SK-N-SH treated with all-trans-retinoic acid at 6 μM for 48 hours (cell line): ENCODE measurements around the gene BTG4.

Source experiments
- ATAC-seq: fragments of 200-7000 bp; cut with Tn5 transposase; 3 replicates; pipeline ENCODE4 v1.9.1; 2020; ENCODE audit warnings: mild to moderate bottlenecking, moderate library complexity
- ARNTL ChIP-seq: fragments of 450-650 bp; formaldehyde crosslinking; IDR thresholded peaks from 2 replicates; pipeline ENCODE4 v1.5.0; 2020; ENCODE audit warnings: low read depth, mild to moderate bottlenecking, moderate library complexity, borderline replicate concordance
- BACH2 ChIP-seq: fragments of 250-450 bp; sonication (Bioruptor Pico); IDR thresholded peaks from 2 replicates; pipeline ENCODE4 v1.9.0; 2021; ENCODE audit warnings: mild to moderate bottlenecking, borderline replicate concordance
- CSDC2 ChIP-seq: fragments of 250-450 bp; sonication (Bioruptor Pico); IDR thresholded peaks from 2 replicates; pipeline ENCODE4 v1.5.0; 2020; ENCODE audit warnings: mild to moderate bottlenecking, moderate library complexity
- CSRNP3 ChIP-seq: fragments of 250-450 bp; sonication (Bioruptor Pico); IDR thresholded peaks from 2 replicates; pipeline ENCODE4 v1.5.1; 2021; ENCODE audit warnings: mild to moderate bottlenecking, moderate library complexity
- GLIS3 ChIP-seq: fragments of 250-450 bp; sonication (Bioruptor Pico); IDR thresholded peaks from 2 replicates; pipeline ENCODE4 v1.5.0; 2020; ENCODE audit warnings: mild to moderate bottlenecking, moderate library complexity
- ISL1 ChIP-seq: fragments of 250-450 bp; sonication (Bioruptor Pico); IDR thresholded peaks from 2 replicates; pipeline ENCODE4 v2.1.2; 2022; ENCODE audit warnings: mild to moderate bottlenecking, moderate library complexity
- OSR1 ChIP-seq: fragments of 250-450 bp; sonication (Bioruptor Pico); IDR thresholded peaks from 2 replicates; pipeline ENCODE4 v1.8.0; 2022; ENCODE audit warnings: moderate library complexity, mild to moderate bottlenecking, inconsistent platforms
- PPARA ChIP-seq: fragments of 250-450 bp; sonication (Bioruptor Pico); IDR thresholded peaks from 2 replicates; pipeline ENCODE4 v1.5.0; 2020; ENCODE audit warnings: mild to moderate bottlenecking, borderline replicate concordance
- RARB ChIP-seq: fragments of 250-450 bp; sonication (Bioruptor Pico); IDR thresholded peaks from 2 replicates; pipeline ENCODE4 v1.8.0; 2021; ENCODE audit warnings: mild to moderate bottlenecking, moderate library complexity
- SNAI2 ChIP-seq: fragments of 250-450 bp; sonication (Bioruptor Pico); IDR thresholded peaks from 2 replicates; pipeline ENCODE4 v1.5.0; 2020; ENCODE audit warnings: mild to moderate bottlenecking, moderate library complexity
- TCF4 ChIP-seq: fragments of 250-450 bp; sonication (Bioruptor Pico); IDR thresholded peaks from 2 replicates; pipeline ENCODE4 v1.8.0; 2021; ENCODE audit warnings: mild to moderate bottlenecking, moderate library complexity, borderline replicate concordance
- TOX ChIP-seq: fragments of 250-450 bp; sonication (Bioruptor Pico); IDR thresholded peaks from 2 replicates; pipeline ENCODE4 v1.8.0; 2021; ENCODE audit warnings: mild to moderate bottlenecking, moderate library complexity, borderline replicate concordance
- ZC3H10 ChIP-seq: fragments of 250-450 bp; sonication (Bioruptor Pico); IDR thresholded peaks from 2 replicates; pipeline ENCODE4 v1.5.1; 2021; ENCODE audit warnings: mild to moderate bottlenecking, moderate library complexity
- ZFP3 ChIP-seq: fragments of 250-450 bp; sonication (Bioruptor Pico); IDR thresholded peaks from 2 replicates; pipeline ENCODE4 v1.5.0; 2020; ENCODE audit warnings: mild to moderate bottlenecking, moderate library complexity
- ZFP30 ChIP-seq: fragments of 450-650 bp; formaldehyde crosslinking; IDR thresholded peaks from 2 replicates; pipeline ENCODE4 v1.5.0; 2022; ENCODE audit warnings: mild to moderate bottlenecking, moderate library complexity
- ZNF565 ChIP-seq: fragments of 450-650 bp; formaldehyde crosslinking; conservative IDR thresholded peaks from 2 replicates; pipeline ENCODE4 v1.5.0; 2020; ENCODE audit warnings: low read depth, mild to moderate bottlenecking, moderate library complexity
- ZNF70 ChIP-seq: fragments of 450-650 bp; formaldehyde crosslinking; IDR thresholded peaks from 2 replicates; pipeline ENCODE4 v1.5.0; 2020; ENCODE audit warnings: mild to moderate bottlenecking, moderate library complexity
- ZNF8 ChIP-seq: fragments of 450-650 bp; formaldehyde crosslinking; IDR thresholded peaks from 2 replicates; pipeline ENCODE4 v1.5.0; 2020; ENCODE audit warnings: mild to moderate bottlenecking, moderate library complexity
- TF ChIP-seq, protein P1 (sequence below): fragments of 250-450 bp; sonication (Bioruptor Pico); IDR thresholded peaks from 2 replicates; pipeline ENCODE4 v1.5.0; 2020; ENCODE audit warnings: mild to moderate bottlenecking, moderate library complexity

BTG4 gene

GRCh38 chr11:111522426-111522825 lies 10.2 kb upstream of the BTG4 start:
- TF ChIP-seq ZNF565 (CRISPR knock-in tag) (no peak), ZNF8 (CRISPR knock-in tag) (no peak), ISL1 (CRISPR knock-in tag) (no peak), SNAI2 (CRISPR knock-in tag) (no peak), TCF4 (CRISPR knock-in tag) (no peak)
- ATAC-seq = no peak

DNA sequence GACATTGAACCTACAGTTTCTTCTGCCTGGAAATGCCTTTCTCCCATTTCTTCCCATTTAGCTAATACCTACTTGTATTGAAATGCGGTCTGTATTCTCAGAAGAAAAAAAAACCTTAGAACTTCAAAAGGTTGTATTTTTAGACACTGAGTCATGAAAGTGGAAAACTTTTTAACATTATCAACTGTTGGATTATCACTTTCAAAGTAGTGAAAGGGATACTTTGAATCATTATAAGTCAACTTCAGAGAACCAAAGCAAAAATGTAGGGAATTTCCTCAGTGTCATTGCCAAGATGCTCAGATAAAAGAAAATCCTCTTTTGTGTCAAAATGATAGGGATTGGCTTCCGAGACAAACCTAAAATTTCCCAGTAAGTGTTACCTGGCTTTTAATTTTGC lies 8.9 kb upstream of the BTG4 start:
- TF ChIP-seq ISL1 (CRISPR knock-in tag) = peak; percentile 59
- TF ChIP-seq ZFP30 = no peak
- TF ChIP-seq ZFP3 (CRISPR knock-in tag) = no peak
- no peak for TF ChIP-seq CSDC2 (CRISPR knock-in tag)
- TF ChIP-seq, all 23 proteins: peak for 1
- peak; percentile 55; the same call in 2 of the 3 replicates for ATAC-seq

DNA sequence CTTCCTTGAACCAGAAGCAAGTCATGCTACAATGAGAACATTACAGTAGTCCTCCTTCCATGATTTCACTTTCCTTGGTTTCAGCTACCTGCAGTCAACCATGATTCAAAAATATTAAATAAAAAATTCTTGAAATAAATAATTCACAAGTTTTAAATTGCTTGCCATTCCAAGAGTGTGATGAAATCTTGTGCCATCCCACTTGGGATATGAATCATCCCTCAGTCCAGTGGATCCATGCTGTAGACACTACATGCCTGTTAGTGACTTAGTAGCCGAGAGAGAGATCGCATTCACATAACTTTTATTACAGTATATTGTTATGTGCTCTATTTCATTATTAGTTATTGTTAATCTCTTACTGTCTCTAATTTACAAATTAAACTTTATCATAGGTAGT lies 8.4 kb upstream of the BTG4 start:
- TF ChIP-seq ZNF70 (no peak), ISL1 (CRISPR knock-in tag) (0 out of 2 replicates have a peak, but pooled peaks have one; percentile 5), ZC3H10 (CRISPR knock-in tag) (no peak)
- peak; percentile 75; the same call in 2 of the 3 replicates for ATAC-seq

DNA sequence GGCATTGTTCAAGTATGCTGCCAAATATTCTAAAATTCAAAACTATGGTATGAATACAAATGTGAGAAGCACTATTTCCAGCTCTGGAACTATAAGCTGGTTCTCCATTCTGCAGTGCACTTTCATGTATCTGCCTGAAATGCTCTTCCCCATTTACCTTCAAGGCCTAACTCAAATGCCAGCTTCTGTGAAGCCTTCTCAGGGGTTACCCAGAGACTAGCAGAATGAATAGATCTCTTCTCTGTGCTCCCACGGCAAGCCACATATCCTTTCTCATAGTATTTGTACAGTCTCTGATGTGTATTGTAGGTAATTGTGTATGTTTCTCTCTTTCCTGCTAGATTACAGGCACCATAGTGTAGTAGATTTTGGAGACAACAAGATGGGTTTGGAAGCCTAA lies 6.5 kb upstream of the BTG4 start:
- TF ChIP-seq CSRNP3 (no peak), GLIS3 (CRISPR knock-in tag) (no peak), ZFP30 (no peak), TOX (CRISPR knock-in tag) (no peak), ZC3H10 (CRISPR knock-in tag) (no peak), CSDC2 (CRISPR knock-in tag) (no peak), ZFP3 (CRISPR knock-in tag) (no peak)
- TF ChIP-seq, protein P1, sequence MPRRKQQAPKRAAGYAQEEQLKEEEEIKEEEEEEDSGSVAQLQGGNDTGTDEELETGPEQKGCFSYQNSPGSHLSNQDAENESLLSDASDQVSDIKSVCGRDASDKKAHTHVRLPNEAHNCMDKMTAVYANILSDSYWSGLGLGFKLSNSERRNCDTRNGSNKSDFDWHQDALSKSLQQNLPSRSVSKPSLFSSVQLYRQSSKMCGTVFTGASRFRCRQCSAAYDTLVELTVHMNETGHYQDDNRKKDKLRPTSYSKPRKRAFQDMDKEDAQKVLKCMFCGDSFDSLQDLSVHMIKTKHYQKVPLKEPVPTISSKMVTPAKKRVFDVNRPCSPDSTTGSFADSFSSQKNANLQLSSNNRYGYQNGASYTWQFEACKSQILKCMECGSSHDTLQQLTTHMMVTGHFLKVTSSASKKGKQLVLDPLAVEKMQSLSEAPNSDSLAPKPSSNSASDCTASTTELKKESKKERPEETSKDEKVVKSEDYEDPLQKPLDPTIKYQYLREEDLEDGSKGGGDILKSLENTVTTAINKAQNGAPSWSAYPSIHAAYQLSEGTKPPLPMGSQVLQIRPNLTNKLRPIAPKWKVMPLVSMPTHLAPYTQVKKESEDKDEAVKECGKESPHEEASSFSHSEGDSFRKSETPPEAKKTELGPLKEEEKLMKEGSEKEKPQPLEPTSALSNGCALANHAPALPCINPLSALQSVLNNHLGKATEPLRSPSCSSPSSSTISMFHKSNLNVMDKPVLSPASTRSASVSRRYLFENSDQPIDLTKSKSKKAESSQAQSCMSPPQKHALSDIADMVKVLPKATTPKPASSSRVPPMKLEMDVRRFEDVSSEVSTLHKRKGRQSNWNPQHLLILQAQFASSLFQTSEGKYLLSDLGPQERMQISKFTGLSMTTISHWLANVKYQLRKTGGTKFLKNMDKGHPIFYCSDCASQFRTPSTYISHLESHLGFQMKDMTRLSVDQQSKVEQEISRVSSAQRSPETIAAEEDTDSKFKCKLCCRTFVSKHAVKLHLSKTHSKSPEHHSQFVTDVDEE (CRISPR knock-in tag) = no peak
- ATAC-seq = no peak

DNA sequence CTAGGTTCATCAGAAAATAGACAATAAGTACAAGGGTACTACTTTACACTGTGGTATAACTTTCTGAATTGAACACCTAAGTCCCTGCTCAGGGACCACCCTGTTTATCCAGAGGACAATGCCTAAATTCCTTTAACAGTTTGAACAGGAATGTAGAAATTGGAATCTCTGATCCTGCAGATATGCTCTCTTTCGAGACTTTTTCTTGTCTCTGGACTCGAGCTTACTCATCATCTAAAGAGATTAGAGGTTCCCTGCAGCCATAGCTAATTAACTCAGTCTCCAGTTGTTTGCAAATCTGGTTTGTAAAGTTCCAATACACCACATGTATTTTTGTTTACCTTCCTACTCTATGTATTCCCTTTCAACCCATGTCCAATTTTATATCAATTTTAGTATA lies 3.4 kb upstream of the BTG4 start:
- TF ChIP-seq CSRNP3 (no peak), BACH2 (CRISPR knock-in tag) (no peak), OSR1 (no peak), RARB (CRISPR knock-in tag) (no peak), ZC3H10 (CRISPR knock-in tag) (no peak), CSDC2 (CRISPR knock-in tag) (no peak), ZNF565 (CRISPR knock-in tag) (no peak), PPARA (CRISPR knock-in tag) (no peak), SNAI2 (CRISPR knock-in tag) (no peak), ISL1 (CRISPR knock-in tag) (no peak), ARNTL (CRISPR knock-in tag) (no peak)
- TF ChIP-seq, protein P1 (CRISPR knock-in tag) = no peak
- ATAC-seq = peak; percentile 23; the same call in 2 of the 3 replicates
